ENCODE measurements around the gene GRIN1. TPM values are rescaled to one million over a fixed set of nuclear protein-coding genes. Genes with fewer than 3 reads are reported as not detected.

Gene GRIN1
- total and polyA plus RNA-seq, 2 experiments from 2014 or later = not detected

GRCh38 chr9:137096785-137097546, 42.0 kb upstream of the GRIN1 start:
- Histone ChIP-seq H3K4me3 (no peak overlapping the region), H3K36me3 (replicated peaks; ENCODE audit: insufficient read depth, low read depth) (no peaks in the 10 kb centered on the region), H4K20me1 (ENCODE audit: insufficient read depth, poor library complexity, severe bottlenecking) (no peaks in the 10 kb centered on the region), H3K27me3 (no peaks in the 10 kb centered on the region), H3K79me2 (peaks cover 3% of the 10 kb centered on the region), H3K4me1 (ENCODE audit: insufficient read depth) (no peaks in the 10 kb centered on the region), H3K4me2 (no peak overlapping the region), H3K9me3 (ENCODE audit: low read depth) (no peaks in the 10 kb centered on the region), H3K27ac (no peak overlapping the region), H2AFZ (no peak overlapping the region), H3K9me2 (replicated peaks; ENCODE audit: insufficient read depth) (no peaks in the 10 kb centered on the region)
- TF ChIP-seq EZH2phosphoT487 (IDR thresholded peaks at IDR 0.05; ENCODE audit: low read depth, severe bottlenecking, unreplicated experiment) = no peak
- TF ChIP-seq, protein P1, sequence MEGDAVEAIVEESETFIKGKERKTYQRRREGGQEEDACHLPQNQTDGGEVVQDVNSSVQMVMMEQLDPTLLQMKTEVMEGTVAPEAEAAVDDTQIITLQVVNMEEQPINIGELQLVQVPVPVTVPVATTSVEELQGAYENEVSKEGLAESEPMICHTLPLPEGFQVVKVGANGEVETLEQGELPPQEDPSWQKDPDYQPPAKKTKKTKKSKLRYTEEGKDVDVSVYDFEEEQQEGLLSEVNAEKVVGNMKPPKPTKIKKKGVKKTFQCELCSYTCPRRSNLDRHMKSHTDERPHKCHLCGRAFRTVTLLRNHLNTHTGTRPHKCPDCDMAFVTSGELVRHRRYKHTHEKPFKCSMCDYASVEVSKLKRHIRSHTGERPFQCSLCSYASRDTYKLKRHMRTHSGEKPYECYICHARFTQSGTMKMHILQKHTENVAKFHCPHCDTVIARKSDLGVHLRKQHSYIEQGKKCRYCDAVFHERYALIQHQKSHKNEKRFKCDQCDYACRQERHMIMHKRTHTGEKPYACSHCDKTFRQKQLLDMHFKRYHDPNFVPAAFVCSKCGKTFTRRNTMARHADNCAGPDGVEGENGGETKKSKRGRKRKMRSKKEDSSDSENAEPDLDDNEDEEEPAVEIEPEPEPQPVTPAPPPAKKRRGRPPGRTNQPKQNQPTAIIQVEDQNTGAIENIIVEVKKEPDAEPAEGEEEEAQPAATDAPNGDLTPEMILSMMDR (IDR thresholded peaks at IDR 0.05; ENCODE audit: poor library complexity) = no peak
- TF ChIP-seq EZH2 (IDR thresholded peaks at IDR 0.05; ENCODE audit: borderline replicate concordance) = no peak
- 96% methylated on average over 31 of the region's 31 CpGs for WGBS (ENCODE audit: low lambda C conversion rate, missing lambda C conversion rate)
- no peak for DNase-seq (ENCODE audit: low spot score)

- no peak overlapping the region for H2AFZ ChIP-seq
- H3K27ac ChIP-seq = no peak overlapping the region
- H3K9me2 ChIP-seq (replicated peaks; ENCODE audit: insufficient read depth) = no peaks in the 10 kb centered on the region
- H3K79me2 ChIP-seq = no peaks in the 10 kb centered on the region
- no peaks in the 10 kb centered on the region for H3K9me3 ChIP-seq (ENCODE audit: low read depth)
- no peaks in the 10 kb centered on the region for H4K20me1 ChIP-seq (ENCODE audit: insufficient read depth, poor library complexity, severe bottlenecking)
- no peaks in the 10 kb centered on the region for H3K36me3 ChIP-seq (replicated peaks; ENCODE audit: insufficient read depth, low read depth)
- TF ChIP-seq EZH2 (IDR thresholded peaks at IDR 0.05; ENCODE audit: borderline replicate concordance) = no peak
- H3K4me3 ChIP-seq = no peak overlapping the region
- no peak for DNase-seq (ENCODE audit: low spot score)
- WGBS (ENCODE audit: low lambda C conversion rate, missing lambda C conversion rate) = 98% methylated on average over 16 of the region's 20 CpGs
- H3K4me1 ChIP-seq (ENCODE audit: insufficient read depth) = no peaks in the 10 kb centered on the region
- H3K27me3 ChIP-seq = no peaks in the 10 kb centered on the region
- H3K4me2 ChIP-seq = no peak overlapping the region
Observed at GRCh38 chr9:137097761-137098462, 41.0 kb upstream of the GRIN1 start.

- Histone ChIP-seq H3K4me1 (ENCODE audit: insufficient read depth) (no peaks in the 10 kb centered on the region), H4K20me1 (ENCODE audit: insufficient read depth, poor library complexity, severe bottlenecking) (no peaks in the 10 kb centered on the region), H3K4me3 (no peak overlapping the region), H3K4me2 (no peak overlapping the region), H3K27me3 (no peaks in the 10 kb centered on the region), H3K9me3 (ENCODE audit: low read depth) (no peaks in the 10 kb centered on the region), H2AFZ (no peak overlapping the region), H3K27ac (no peak overlapping the region), H3K9me2 (replicated peaks; ENCODE audit: insufficient read depth) (no peaks in the 10 kb centered on the region), H3K36me3 (replicated peaks; ENCODE audit: insufficient read depth, low read depth) (no peaks in the 10 kb centered on the region), H3K79me2 (no peaks in the 10 kb centered on the region)
- WGBS (ENCODE audit: low lambda C conversion rate, missing lambda C conversion rate) = 98% methylated on average over 14 of the region's 14 CpGs
- no peak for TF ChIP-seq EZH2phosphoT487 (IDR thresholded peaks at IDR 0.05; ENCODE audit: low read depth, severe bottlenecking, unreplicated experiment)
- TF ChIP-seq EZH2 (IDR thresholded peaks at IDR 0.05; ENCODE audit: borderline replicate concordance) = no peak
- TF ChIP-seq, protein P1 (IDR thresholded peaks at IDR 0.05; ENCODE audit: poor library complexity) = no peak
- no peak for DNase-seq (ENCODE audit: low spot score)
Observed at GRCh38 chr9:137099231-137099630, 39.7 kb upstream of the GRIN1 start.

Measured in hepatocyte (in vitro differentiated cells).